ENCODE data around the gene METTL21A. TPM values are rescaled to one million over a fixed set of nuclear protein-coding genes. Genes with fewer than 3 reads are reported as not detected.

The METTL21A gene
- total and polyA plus RNA-seq, 9 of the 15 experiments (the other 6 are each of a cell fraction or from before 2014, with no cell fraction given): 9.1 to 46.5 (median 37.4) TPM

DNA sequence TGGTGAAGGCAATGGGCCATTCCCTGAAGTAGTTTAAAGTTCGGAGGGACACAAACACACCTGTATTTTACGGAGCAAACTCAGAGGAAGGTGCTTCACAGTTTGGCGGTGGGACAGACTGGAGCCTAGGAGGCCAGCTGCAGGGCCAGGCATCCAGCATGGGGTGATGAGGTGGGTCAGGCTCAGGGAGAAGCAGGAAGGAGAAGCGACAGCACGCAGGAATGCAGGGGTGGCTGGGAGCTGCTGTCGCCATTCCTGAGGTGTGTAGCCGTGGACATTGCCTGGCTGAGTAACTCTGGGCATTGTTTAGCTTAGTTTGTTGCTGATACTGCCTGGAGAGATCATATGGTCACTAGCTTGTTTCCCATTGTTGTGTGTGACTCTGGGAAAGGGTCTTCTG, 35.8 kb upstream of the METTL21A start:
- in situ Hi-C loops (cut with MboI) (no loop called here), intact Hi-C loops (cut with micrococcal nuclease) (no loop called here)
- H3K9me1 ChIP-seq (ENCODE audit: control insufficient read depth, insufficient read depth, low read length): no peaks in the 10 kb centered on the region
- peak overlapping the region; percentile 18; the same call in 1 of the 2 replicates for H3K4me2 ChIP-seq (ENCODE audit: insufficient read depth, low read length)
- H3K27ac ChIP-seq (ENCODE audit: extremely low read depth, low read depth, low read length): no peak overlapping the region
- no peaks in the 10 kb centered on the region for H3K36me3 ChIP-seq (ENCODE audit: control insufficient read depth, insufficient read depth, low read length)
- H2AFZ ChIP-seq (ENCODE audit: low read depth, low read length): peak overlapping the region; percentile 74
- 26% methylated on average over 6 of the region's 7 CpGs for WGBS (ENCODE audit: insufficient coverage, low coverage, missing lambda C conversion rate)
- no peaks in the 10 kb centered on the region; a peak in 1 of 5 replicates for H3K4me1 ChIP-seq (replicated peaks in 1 of 2; ENCODE audit: control insufficient read depth in 2 of 2, insufficient read depth in 2 of 2, low read length in 2 of 2)
- no TSS peak for BruUV-seq (replicated peaks)
- ChIA-PET POLR2A (no interaction called here), CTCF (ENCODE audit: low intra/inter-chr PET ratio) (no interaction called here)
- no peaks in the 10 kb centered on the region for H3K27me3 ChIP-seq (ENCODE audit: control insufficient read depth in 2 of 2, insufficient read depth in 2 of 2, low read length in 2 of 2)
- FAIRE-seq (no peak), DNase-seq (ENCODE audit: extremely low read depth in 1 of 4, low spot score in 3 of 4) (no peak), ATAC-seq (peak; percentile 61)
- H3K4me3 ChIP-seq: no peak overlapping the region
- H3K9ac ChIP-seq (ENCODE audit: insufficient read depth in 1 of 2, low read depth in 2 of 2, low read length in 2 of 2): peak overlapping the region in 1 of 2 experiments; percentile 15; a peak in 1 of 4 replicates
- no peaks in the 10 kb centered on the region for H4K20me1 ChIP-seq (replicated peaks; ENCODE audit: control insufficient read depth, insufficient read depth, low read length)
- no peaks in the 10 kb centered on the region for H3K79me2 ChIP-seq (ENCODE audit: control insufficient read depth, insufficient read depth, low read length)
- no peaks in the 10 kb centered on the region for H3K9me3 ChIP-seq (replicated peaks; ENCODE audit: control insufficient read depth, insufficient read depth, low read depth, low read length)
- TF ChIP-seq ZC3H8 (IDR thresholded peaks at IDR 0.05) (no peak), CTBP1 (IDR thresholded peaks at IDR 0.05; ENCODE audit: borderline replicate concordance) (no peak), ZNF174 (CRISPR knock-in tag; IDR thresholded peaks at IDR 0.05) (no peak), MCM2 (IDR thresholded peaks at IDR 0.05; ENCODE audit: low read depth) (no peak), MTA1 (IDR thresholded peaks at IDR 0.05; ENCODE audit: borderline replicate concordance) (no peak), DLX4 (CRISPR knock-in tag; IDR thresholded peaks at IDR 0.05) (no peak), CAMTA2 (CRISPR knock-in tag; conservative IDR thresholded peaks at IDR 0.05) (no peak), PRPF4 (IDR thresholded peaks at IDR 0.05; ENCODE audit: insufficient read depth, low read depth, low read length, poor library complexity, severe bottlenecking) (no peak), PHTF2 (CRISPR knock-in tag; IDR thresholded peaks at IDR 0.05) (no peak), U2AF1 (optimal IDR thresholded peaks at IDR 0.05; ENCODE audit: low read depth, low read length) (no peak), KLF6 (CRISPR knock-in tag; IDR thresholded peaks at IDR 0.05; ENCODE audit: borderline replicate concordance) (no peak), ZNF449 (CRISPR knock-in tag; IDR thresholded peaks at IDR 0.05) (no peak), CCNT2 (IDR thresholded peaks at IDR 0.05; ENCODE audit: borderline replicate concordance, extremely low read depth, insufficient read length, low read depth, low read length) (no peak), ZFP36 (IDR thresholded peaks at IDR 0.05; ENCODE audit: low read depth, low read length, partially characterized antibody) (no peak), ATF2 (CRISPR knock-in tag; IDR thresholded peaks at IDR 0.05) (no peak), ARHGAP35 (IDR thresholded peaks at IDR 0.05; ENCODE audit: partially characterized antibody) (no peak), ZHX1 (conservative IDR thresholded peaks at IDR 0.05; ENCODE audit: low read length) (no peak), SIN3A (IDR thresholded peaks at IDR 0.05; ENCODE audit: borderline replicate concordance in 2 of 2, control insufficient read depth in 1 of 2, low read depth in 2 of 2, low read length in 2 of 2) (no peak), TCF7L2 (IDR thresholded peaks at IDR 0.05; ENCODE audit: low read depth, low read length) (no peak)

Measured in K562 (cell line).